Measurements from ENCODE around the gene RASL11A. TPM values are rescaled to one million over a fixed set of nuclear protein-coding genes. Genes with fewer than 3 reads are reported as not detected.
A peak's percentile ranks its signal among the peaks of the same experiment; 100 is the strongest.
"Not testable (repeated sequence)": the region's sequence is repeated elsewhere in the genome, so short reads cannot be mapped to it uniquely, and the experiment has no call there.

RASL11A gene
- 9.9 TPM for total RNA-seq
- long read RNA-seq, partial matches to known transcripts: 0 of 2 reads
- long read RNA-seq, other reads (novel, unspliced or antisense): 0 of 2 reads

GRCh38 chr13:27270594-27271520 lies at the start of gene RASL11A:
Gene RASL11A (plus strand): TSS chr13:27270830. CDS start chr13:27270945, 115 bp downstream.
- ATAC-seq (ENCODE audit: poor library complexity) (peak; percentile 96), DNase-seq (peak; percentile 93)
- intact Hi-C loops (cut with DNase I): no loop called here

- DNase-seq; ATAC-seq (ENCODE audit: poor library complexity); intact Hi-C loops (cut with DNase I): not testable (repeated sequence)
Measured at GRCh38 chr13:27222100-27222499, 48.5 kb upstream of the RASL11A start.

- no peak for DNase-seq
- ATAC-seq (ENCODE audit: poor library complexity): no peak
- intact Hi-C loops (cut with DNase I): no loop called here
Measured at GRCh38 chr13:27226991-27227390, 43.6 kb upstream of the RASL11A start.

- no peak for ATAC-seq (ENCODE audit: poor library complexity)
- no peak for DNase-seq
- intact Hi-C loops (cut with DNase I): no loop called here
Measured at GRCh38 chr13:27228131-27228530, 42.5 kb upstream of the RASL11A start.

- DNase-seq (no peak), ATAC-seq (ENCODE audit: poor library complexity) (no peak)
- intact Hi-C loops (cut with DNase I): no loop called here
Measured at GRCh38 chr13:27229642-27230041, 41.0 kb upstream of the RASL11A start.

- DNase-seq (no peak), ATAC-seq (ENCODE audit: poor library complexity) (no peak)
- intact Hi-C loops (cut with DNase I): no loop called here
Measured at GRCh38 chr13:27233964-27234363, 36.7 kb upstream of the RASL11A start.

GRCh38 chr13:27236478-27236877 lies 34.2 kb upstream of the RASL11A start:
- intact Hi-C loops (cut with DNase I): no loop called here
- ATAC-seq (ENCODE audit: poor library complexity) (no peak), DNase-seq (no peak)

GRCh38 chr13:27242702-27243101 lies 27.9 kb upstream of the RASL11A start:
- no peak for DNase-seq
- intact Hi-C loops (cut with DNase I): no loop called here
- no peak for ATAC-seq (ENCODE audit: poor library complexity)

- ATAC-seq (ENCODE audit: poor library complexity) (no peak), DNase-seq (no peak)
- intact Hi-C loops (cut with DNase I): no loop called here
Measured at GRCh38 chr13:27245610-27246009, 25.0 kb upstream of the RASL11A start.

GRCh38 chr13:27250833-27251165 lies 19.8 kb upstream of the RASL11A start:
- intact Hi-C loops (cut with DNase I): no loop called here
- DNase-seq: no peak
- no peak for ATAC-seq (ENCODE audit: poor library complexity)

GRCh38 chr13:27251166-27252091 lies 19.2 kb upstream of the RASL11A start, which contains the start of gene RPL21:
Gene RPL21 (plus strand): TSS chr13:27251558. CDS start chr13:27253777, 2,219 bp downstream.
- peak; percentile 99 for ATAC-seq (ENCODE audit: poor library complexity)
- intact Hi-C loops (cut with DNase I): no loop called here
- peak; percentile 98 for DNase-seq

- intact Hi-C loops (cut with DNase I): no loop called here
- DNase-seq (no peak), ATAC-seq (ENCODE audit: poor library complexity) (no peak)
Measured at GRCh38 chr13:27252467-27252866, 18.2 kb upstream of the RASL11A start.

- ATAC-seq (ENCODE audit: poor library complexity) (no peak), DNase-seq (no peak)
- intact Hi-C loops (cut with DNase I): no loop called here
Measured at GRCh38 chr13:27257233-27257568, 13.4 kb upstream of the RASL11A start.

- DNase-seq: no peak
- intact Hi-C loops (cut with DNase I): no loop called here
- ATAC-seq (ENCODE audit: poor library complexity): no peak
Measured at GRCh38 chr13:27257648-27258253, 12.9 kb upstream of the RASL11A start.

- intact Hi-C loops (cut with DNase I): no loop called here
- DNase-seq: no peak
- ATAC-seq (ENCODE audit: poor library complexity): no peak
Measured at GRCh38 chr13:27258637-27259386, 11.8 kb upstream of the RASL11A start.

- ATAC-seq (ENCODE audit: poor library complexity): peak; percentile 3
- intact Hi-C loops (cut with DNase I): loop anchor here (10.0 kb wide), 1 partner anchor 185 kb away; no protein-coding TSS in a partner anchor
- DNase-seq: no peak
Measured at GRCh38 chr13:27259831-27260230, 10.8 kb upstream of the RASL11A start.

- intact Hi-C loops (cut with DNase I): loop anchor here (10.0 kb wide), 1 partner anchor 183 kb away; no protein-coding TSS in a partner anchor
- ATAC-seq (ENCODE audit: poor library complexity): no peak
Measured at GRCh38 chr13:27261396-27261795, 9.2 kb upstream of the RASL11A start.

GRCh38 chr13:27263438-27263837 lies 7.2 kb upstream of the RASL11A start:
- no peak for DNase-seq
- intact Hi-C loops (cut with DNase I): loop anchor here (10.0 kb wide), 1 partner anchor 181 kb away; no protein-coding TSS in a partner anchor
- no peak for ATAC-seq (ENCODE audit: poor library complexity)

More at GRCh38 chr13:27261396-27261795, 9.2 kb upstream of the RASL11A start:
- DNase-seq: no peak
